T-cell (primary cell): ENCODE data around the gene CNTN6. TPM values are rescaled to one million over a fixed set of nuclear protein-coding genes. Genes with fewer than 3 reads are reported as not detected.

Experiments
- ATAC-seq, 4 experiments: fragments of 200-7000 bp in 3 of 4; fragments of 150-1000 bp in 1 of 4; cut with Tn5 transposase; replicated peaks in 1 of 4; 1 replicate in 3 of 4; 2 replicates in 1 of 4; pipeline ENCODE4 v1.10.0; 2021; ENCODE audit warnings: moderate library complexity in 3 of 4, mild to moderate bottlenecking in 2 of 4, moderate number of reproducible peaks in 1 of 4
- CTCF ChIA-PET, 2 donors: fragments of 300-600 bp; sonication (Branson Sonifier 250); formaldehyde crosslinking; loops; one replicate each; lab custom pipeline; 2022; ENCODE audit warnings: antibody characterized with exemption in 2 of 2; lab: Charles Lee
- POLR2A ChIA-PET, 2 donors: fragments of 300-600 bp; sonication (Branson Sonifier 250); formaldehyde crosslinking; loops; one replicate each; lab custom pipeline; 2022; ENCODE audit warnings: antibody characterized with exemption in 2 of 2; lab: Charles Lee
- DNase-seq, 35 experiments: peaks; one replicate each; pipeline versions ENCODE4 v3.0.0 to v3.0.0-alpha.2; 2013 to 2023
- H3K27ac ChIP-seq: one replicate; pipeline ENCODE4 v1.5.1; 2013; ENCODE audit warnings: low read length
- H3K27me3 ChIP-seq, 2 experiments: replicated peaks in 1 of 2; 1 replicate in 1 of 2; 2 replicates in 1 of 2; pipeline versions ENCODE4 v1.6.1 to v1.7.0; 2013; ENCODE audit warnings: low read length in 1 of 2, mixed read lengths in 1 of 2; ENCODE audit not compliant: control insufficient read depth in 2 of 2, insufficient read depth in 2 of 2; ENCODE audit errors: extremely low read depth in 1 of 2
- H3K36me3 ChIP-seq, 2 donors: 1 replicate in 1 of 2; 2 replicates in 1 of 2; pipeline versions ENCODE4 v1.6.1 to v1.7.0; 2013; ENCODE audit warnings: low read length in 1 of 2; ENCODE audit not compliant: control insufficient read depth in 2 of 2, insufficient read depth in 1 of 2; ENCODE audit errors: extremely low read depth in 1 of 2
- H3K4me1 ChIP-seq, 2 experiments: 1 replicate in 1 of 2; 2 replicates in 1 of 2; pipeline versions ENCODE4 v1.6.1 to v1.7.0; 2013; ENCODE audit warnings: low read length in 2 of 2, mixed read lengths in 1 of 2; ENCODE audit not compliant: insufficient read depth in 2 of 2, control insufficient read depth in 1 of 2; ENCODE audit errors: extremely low read depth in 1 of 2
- H3K4me3 ChIP-seq, 2 donors: 1 replicate in 1 of 2; 2 replicates in 1 of 2; pipeline versions ENCODE4 v1.5.1 to v1.7.0; 2013; ENCODE audit warnings: mild to moderate bottlenecking in 2 of 2, low read length in 1 of 2, moderate library complexity in 1 of 2; ENCODE audit not compliant: control insufficient read depth in 1 of 2; ENCODE audit errors: extremely low read depth in 1 of 2
- H3K9me3 ChIP-seq: 2 replicates; pipeline ENCODE4 v1.7.0; 2013
- H3K27ac Mint-ChIP-seq, 2 donors: one replicate each; pipeline ENCODE4 v1.8.0; 2020 to 2021; ENCODE audit warnings: mild to moderate bottlenecking in 2 of 2, mixed read lengths in 2 of 2
- H3K27me3 Mint-ChIP-seq, 2 donors: one replicate each; pipeline ENCODE4 v1.8.0; 2021 to 2022; ENCODE audit warnings: mixed read lengths in 2 of 2
- H3K36me3 Mint-ChIP-seq: one replicate; pipeline ENCODE4 v1.8.0; 2021; ENCODE audit warnings: mixed read lengths
- H3K4me1 Mint-ChIP-seq, 3 donors: one replicate each; pipeline ENCODE4 v1.8.0; 2020 to 2022; ENCODE audit warnings: mixed read lengths in 3 of 3, mild to moderate bottlenecking in 1 of 3
- H3K4me3 Mint-ChIP-seq, 3 donors: one replicate each; pipeline ENCODE4 v1.8.0; 2020 to 2022; ENCODE audit warnings: mild to moderate bottlenecking in 3 of 3, mixed read lengths in 3 of 3, moderate library complexity in 3 of 3
- H3K9me3 Mint-ChIP-seq, 3 donors: one replicate each; pipeline ENCODE4 v1.8.0; 2020 to 2022; ENCODE audit warnings: mixed read lengths in 3 of 3
- WGBS: methylation state at CpG from one replicate; pipeline ENCODE4 v1.1.5; 2013; ENCODE audit warnings: missing lambda C conversion rate; ENCODE audit not compliant: insufficient coverage; 5-methylcytosine and 5-hydroxymethylcytosine counted together
- total RNA-seq, 35 experiments: library from RNA in 6 of 35; stranded (reverse) in 6 of 35; fragments of 120-200 nt in 1 of 35; gene quantifications; one replicate each; pipeline versions ENCODE4 v1.2.1 to v1.2.4 and lab custom pipeline; 2013 to 2026

CNTN6 gene
- total RNA-seq, 5 donors from 2014 or later (not counting 1 experiment from before 2014, with no cell fraction given) = not detected

DNA sequence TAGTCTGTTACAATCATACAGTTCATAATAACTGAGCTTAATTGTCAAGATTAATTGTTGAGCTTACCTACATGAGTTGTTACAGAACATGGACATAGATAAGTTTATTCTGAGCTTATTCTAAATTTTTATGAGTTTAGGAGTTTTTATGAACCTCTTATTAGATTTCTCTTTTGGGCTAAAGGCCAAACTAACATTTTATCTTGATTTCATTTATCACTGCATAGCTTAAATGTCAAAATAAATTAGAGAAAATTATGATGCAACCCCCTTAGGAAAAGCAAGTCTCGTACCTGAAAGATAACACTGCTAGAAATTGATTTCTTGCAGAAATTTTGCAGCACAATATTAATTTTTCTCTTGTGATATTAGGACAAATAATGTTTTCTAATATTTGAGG is 54.5 kb downstream of the CNTN6 start:
- ATAC-seq = no peak
- no peaks in the 10 kb centered on the region for H3K4me1 ChIP-seq
- ChIA-PET CTCF (interaction anchor here in 1 of 2 donors (0.6 kb wide), 1 partner anchor 165 kb away, joined by 8 read pairs; no protein-coding TSS in a partner anchor), POLR2A (no interaction called here)
- H3K4me3 Mint-ChIP-seq = no peak overlapping the region
- H3K4me1 Mint-ChIP-seq = no peaks in the 10 kb centered on the region
- H3K27me3 ChIP-seq = no peaks in the 10 kb centered on the region
- no peak overlapping the region for H3K27ac Mint-ChIP-seq
- H3K36me3 ChIP-seq = no peaks in the 10 kb centered on the region
- H3K36me3 Mint-ChIP-seq = no peaks in the 10 kb centered on the region
- no peak for DNase-seq
- H3K4me3 ChIP-seq = no peak overlapping the region
- no peaks in the 10 kb centered on the region for H3K9me3 ChIP-seq
- H3K27ac ChIP-seq = no peak overlapping the region
- no peaks in the 10 kb centered on the region for H3K27me3 Mint-ChIP-seq
- H3K9me3 Mint-ChIP-seq = peaks cover 7 to 15% (median 7%) of the 10 kb centered on the region in 3 donors
- no CpG with 5 or more reads among the region's 1 CpG for WGBS

DNA sequence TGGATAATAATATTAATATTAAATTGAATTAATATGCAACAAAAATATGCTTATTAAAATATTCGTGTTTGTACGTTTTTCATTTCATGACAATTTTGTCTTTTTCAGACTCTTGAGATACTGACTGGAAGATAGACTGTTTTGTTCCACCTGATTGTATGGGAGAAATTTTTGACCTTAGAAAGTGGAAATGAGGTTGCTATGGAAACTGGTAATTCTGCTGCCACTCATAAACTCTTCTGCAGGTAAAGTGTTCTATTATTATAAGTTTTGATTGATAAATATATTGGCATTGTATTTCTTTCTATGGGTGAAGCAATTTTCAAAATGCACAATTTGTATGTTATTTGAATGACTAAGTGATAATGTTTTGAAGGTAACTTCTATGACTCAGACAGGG is 55.0 kb downstream of the CNTN6 start:
- WGBS = no CpG with 5 or more reads among the region's 2 CpGs
- H3K27ac Mint-ChIP-seq = no peak overlapping the region
- Histone ChIP-seq H3K4me3 (no peak overlapping the region), H3K27me3 (no peaks in the 10 kb centered on the region), H3K4me1 (no peaks in the 10 kb centered on the region), H3K9me3 (no peaks in the 10 kb centered on the region), H3K27ac (no peak overlapping the region), H3K36me3 (no peaks in the 10 kb centered on the region)
- no peaks in the 10 kb centered on the region for H3K27me3 Mint-ChIP-seq
- no peaks in the 10 kb centered on the region for H3K4me1 Mint-ChIP-seq
- H3K9me3 Mint-ChIP-seq = peaks cover 7 to 15% (median 7%) of the 10 kb centered on the region in 3 donors
- no peak for ATAC-seq
- DNase-seq = no peak
- no peak overlapping the region for H3K4me3 Mint-ChIP-seq
- ChIA-PET CTCF (no interaction called here), POLR2A (no interaction called here)
- H3K36me3 Mint-ChIP-seq = no peaks in the 10 kb centered on the region

- Mint-ChIP-seq H3K27ac (no peak overlapping the region), H3K27me3 (no peaks in the 10 kb centered on the region), H3K4me3 (no peak overlapping the region), H3K4me1 (no peaks in the 10 kb centered on the region), H3K36me3 (no peaks in the 10 kb centered on the region), H3K9me3 (peaks cover 0 to 8% (median 0%) of the 10 kb centered on the region in 3 donors)
- CTCF ChIA-PET = no interaction called here
- no peaks in the 10 kb centered on the region for H3K9me3 ChIP-seq
- no peaks in the 10 kb centered on the region for H3K36me3 ChIP-seq
- H3K4me3 ChIP-seq = no peak overlapping the region
- POLR2A ChIA-PET = no interaction called here
- no peak overlapping the region for H3K27ac ChIP-seq
- no peaks in the 10 kb centered on the region for H3K4me1 ChIP-seq
- 45% methylated on average over 1 of the region's 2 CpGs for WGBS
- no peak for ATAC-seq
- H3K27me3 ChIP-seq = no peaks in the 10 kb centered on the region
- no peak for DNase-seq
These were observed 71.3 kb downstream of the CNTN6 start for GRCh38 chr3:1164101-1164500.

GRCh38 chr3:1171320-1171719 is 78.5 kb downstream of the CNTN6 start:
- H3K4me1 ChIP-seq = no peaks in the 10 kb centered on the region
- no peaks in the 10 kb centered on the region for H3K36me3 ChIP-seq
- Mint-ChIP-seq H3K9me3 (peaks cover 8 to 16% (median 9%) of the 10 kb centered on the region in 3 donors), H3K27ac (no peak overlapping the region), H3K27me3 (no peaks in the 10 kb centered on the region), H3K4me1 (no peaks in the 10 kb centered on the region), H3K4me3 (no peak overlapping the region), H3K36me3 (no peaks in the 10 kb centered on the region)
- ChIA-PET CTCF (no interaction called here), POLR2A (no interaction called here)
- ATAC-seq (no peak), DNase-seq (no peak)
- no peaks in the 10 kb centered on the region for H3K27me3 ChIP-seq
- no peak overlapping the region for H3K27ac ChIP-seq
- no peak overlapping the region for H3K4me3 ChIP-seq
- 53% methylated on average over 3 of the region's 3 CpGs for WGBS
- no peaks in the 10 kb centered on the region for H3K9me3 ChIP-seq

DNA sequence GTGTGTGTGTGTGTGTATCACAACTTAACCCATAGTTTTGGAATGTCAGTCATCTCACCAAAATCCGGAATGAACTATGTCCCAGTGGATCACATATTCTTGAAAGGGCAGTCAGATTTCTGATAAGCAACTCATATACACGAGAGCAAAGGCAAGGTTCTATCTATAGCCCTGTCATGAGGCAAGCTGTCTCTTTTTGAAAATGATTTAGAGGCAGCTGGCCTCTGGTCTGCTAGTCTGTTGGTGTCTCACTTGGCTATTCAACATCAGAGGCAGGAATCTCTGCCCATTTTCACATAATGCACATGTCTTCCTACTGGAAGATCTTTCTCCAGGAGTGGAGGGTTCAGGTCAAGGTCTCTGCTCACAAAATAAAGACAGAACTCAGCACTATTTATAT is 79.8 kb downstream of the CNTN6 start:
- ChIA-PET POLR2A (no interaction called here), CTCF (no interaction called here)
- Histone ChIP-seq H3K27me3 (no peaks in the 10 kb centered on the region), H3K4me1 (no peaks in the 10 kb centered on the region), H3K27ac (no peak overlapping the region), H3K4me3 (no peak overlapping the region), H3K36me3 (no peaks in the 10 kb centered on the region), H3K9me3 (no peaks in the 10 kb centered on the region)
- 60% methylated on average over 2 of the region's 2 CpGs for WGBS
- Mint-ChIP-seq H3K4me1 (no peaks in the 10 kb centered on the region), H3K36me3 (no peaks in the 10 kb centered on the region), H3K9me3 (peaks cover 9 to 13% (median 13%) of the 10 kb centered on the region in 3 donors), H3K27ac (no peak overlapping the region), H3K4me3 (no peak overlapping the region), H3K27me3 (no peaks in the 10 kb centered on the region)
- DNase-seq = no peak
- no peak for ATAC-seq

DNA sequence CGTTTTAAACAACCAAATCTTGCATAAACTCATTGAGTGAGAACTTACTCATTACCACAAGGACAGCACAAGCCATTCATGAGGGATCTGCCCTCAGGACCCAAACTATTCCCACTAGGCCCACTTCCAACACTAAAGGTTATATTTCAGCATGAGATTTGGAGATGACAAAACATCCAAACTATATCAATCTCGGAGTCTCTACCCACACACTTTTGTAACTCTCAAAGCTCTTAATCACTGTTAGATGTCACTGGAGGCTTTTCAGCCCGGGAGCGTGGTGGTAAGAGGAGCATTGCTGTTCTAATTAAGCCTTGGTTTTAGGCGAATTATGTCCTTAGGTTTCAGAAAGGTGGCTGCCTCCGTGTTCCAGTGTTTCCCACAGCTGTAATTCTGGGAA is 86.3 kb downstream of the CNTN6 start:
- no CpG with 5 or more reads among the region's 6 CpGs for WGBS
- no peak overlapping the region for H3K27ac Mint-ChIP-seq
- no peaks in the 10 kb centered on the region for H3K4me1 Mint-ChIP-seq
- no peaks in the 10 kb centered on the region for H3K27me3 ChIP-seq
- H3K9me3 Mint-ChIP-seq = peaks cover 19 to 23% (median 22%) of the 10 kb centered on the region in 3 donors
- no peak overlapping the region for H3K27ac ChIP-seq
- H3K4me1 ChIP-seq = no peaks in the 10 kb centered on the region
- ChIA-PET POLR2A (no interaction called here), CTCF (no interaction called here)
- no peak overlapping the region for H3K4me3 Mint-ChIP-seq
- H3K27me3 Mint-ChIP-seq = no peaks in the 10 kb centered on the region
- H3K36me3 ChIP-seq = no peaks in the 10 kb centered on the region
- H3K4me3 ChIP-seq = no peak overlapping the region
- H3K36me3 Mint-ChIP-seq = no peaks in the 10 kb centered on the region
- peaks cover 3% of the 10 kb centered on the region for H3K9me3 ChIP-seq
- no peak for DNase-seq
- no peak for ATAC-seq
